SU-DHL-6 (cell line): ENCODE data around the gene PSME4.
"Not testable (repeated sequence)": the region's sequence is repeated elsewhere in the genome, so short reads cannot be mapped to it uniquely, and the experiment has no call there.

Source experiments
- H2AFZ ChIP-seq: fragments of 200-600 bp; sonication (generic); 2 replicates; pipeline ENCODE4 v1.6.1; 2014; ENCODE audit warnings: low read depth, mild to moderate bottlenecking, moderate library complexity, mixed read lengths, antibody characterized with exemption, low read length; ENCODE audit not compliant: severe bottlenecking
- H3F3A ChIP-seq: fragments of 200-600 bp; shearing (Covaris generic); 2 replicates; pipeline ENCODE4 v1.6.0; 2016; ENCODE audit warnings: antibody characterized with exemption, mild to moderate bottlenecking; ENCODE audit not compliant: insufficient read depth
- H3K27ac ChIP-seq: fragments of 200-600 bp; sonication (generic); 2 replicates; pipeline ENCODE4 v1.5.1; 2016; ENCODE audit warnings: low read depth, mild to moderate bottlenecking, low read length, moderate library complexity, mixed read lengths
- H3K27me3 ChIP-seq: fragments of 200-600 bp; sonication (generic), shearing (Covaris generic); 2 replicates; pipeline ENCODE4 v1.6.0; 2014; ENCODE audit warnings: mild to moderate bottlenecking, low read length
- H3K36me3 ChIP-seq: fragments of 200-600 bp; sonication (generic); 2 replicates; pipeline ENCODE4 v1.6.1; 2014; ENCODE audit warnings: mild to moderate bottlenecking, low read length, mixed read lengths
- H3K4me2 ChIP-seq: fragments of 300-600, 200-600 bp; shearing (Covaris generic), sonication (generic); 2 replicates; pipeline ENCODE4 v1.6.0; 2014; ENCODE audit warnings: low read length, low read depth, mild to moderate bottlenecking; ENCODE audit not compliant: poor library complexity, severe bottlenecking
- H3K4me3 ChIP-seq: fragments of 200-600 bp; sonication (generic); 2 replicates; pipeline ENCODE4 v1.5.1; 2014; ENCODE audit warnings: antibody characterized with exemption, low read length, mild to moderate bottlenecking, mixed read lengths; ENCODE audit not compliant: insufficient read depth, poor library complexity, severe bottlenecking
- H3K79me2 ChIP-seq: fragments of 200-600 bp; sonication (generic); 2 replicates; pipeline ENCODE4 v1.6.1; 2014; ENCODE audit warnings: mild to moderate bottlenecking, low read length, moderate library complexity; ENCODE audit not compliant: insufficient read depth
- H3K9ac ChIP-seq: fragments of 200-600 bp; sonication (generic); 2 replicates; pipeline ENCODE4 v1.7.0; 2014; ENCODE audit warnings: mild to moderate bottlenecking, low read length
- H3K9me2 ChIP-seq: fragments of 200-600 bp; sonication (generic); replicated peaks from 2 replicates; pipeline ENCODE4 v1.6.1; 2014; ENCODE audit warnings: low read length; ENCODE audit not compliant: insufficient read depth
- H3K9me3 ChIP-seq: fragments of 200-600 bp; sonication (generic); 2 replicates; pipeline ENCODE4 v1.6.1; 2014; ENCODE audit warnings: low read length, mixed read lengths; ENCODE audit not compliant: insufficient read depth
- H4K20me1 ChIP-seq: fragments of 200-600 bp; sonication (generic); 2 replicates; pipeline ENCODE4 v1.6.1; 2014; ENCODE audit warnings: low read depth, mild to moderate bottlenecking, antibody characterized with exemption, low read length, moderate library complexity, mixed read lengths
- CTCF ChIP-seq: fragments of 200-600 bp; sonication (generic); IDR thresholded peaks from one replicate; pipeline ENCODE4 v1.5.1; 2017; ENCODE audit warnings: antibody characterized with exemption, mild to moderate bottlenecking, low read length, moderate library complexity; ENCODE audit not compliant: insufficient read depth, poor library complexity, severe bottlenecking
- EZH2phosphoT487 ChIP-seq: fragments of 200-600 bp; sonication (generic), shearing (Covaris generic); conservative IDR thresholded peaks from 2 replicates; pipeline ENCODE4 v1.6.1; 2018; ENCODE audit warnings: mild to moderate bottlenecking, antibody characterized with exemption, low read length, moderate library complexity, mixed read lengths

The PSME4 gene

DNA sequence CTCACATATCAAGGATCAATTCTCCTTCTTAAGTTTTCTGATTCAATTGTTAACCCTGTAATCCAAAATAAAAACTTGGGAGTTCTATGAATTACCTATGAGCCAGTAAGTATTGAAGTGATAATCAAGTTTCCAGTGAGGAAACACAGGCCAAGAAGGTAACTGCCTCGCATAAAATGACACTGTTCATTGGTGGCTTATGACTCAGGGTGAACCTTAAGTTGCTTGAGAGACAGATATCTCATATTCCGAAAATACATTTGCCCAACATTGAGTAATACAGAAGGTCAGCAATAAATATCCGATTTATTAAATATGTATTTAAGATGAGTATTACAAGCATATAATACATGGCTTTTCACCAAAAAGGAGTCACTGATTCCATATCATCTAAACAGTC is 31.9 kb downstream of the PSME4 start:
- Histone ChIP-seq H2AFZ (no peak overlapping the region), H3K9ac (no peak overlapping the region), H3K4me2 (no peak overlapping the region), H4K20me1 (no peaks in the 10 kb centered on the region), H3K27me3 (no peaks in the 10 kb centered on the region), H3K27ac (no peak overlapping the region), H3K9me2 (no peaks in the 10 kb centered on the region), H3K4me3 (no peak overlapping the region), H3K9me3 (no peaks in the 10 kb centered on the region), H3F3A (peaks cover 16% of the 10 kb centered on the region; the same call in 1 of the 2 replicates), H3K79me2 (peaks cover 9% of the 10 kb centered on the region), H3K36me3 (peaks cover 73% of the 10 kb centered on the region)
- TF ChIP-seq CTCF: no peak

GRCh38 chr2:53933329-53933728 is 37.5 kb downstream of the PSME4 start:
- H3K79me2 ChIP-seq: no peaks in the 10 kb centered on the region; the same call in 1 of the 2 replicates
- peaks cover 3% of the 10 kb centered on the region; the same call in 1 of the 2 replicates for H3F3A ChIP-seq
- no peak overlapping the region for H3K4me3 ChIP-seq
- H3K27me3 ChIP-seq: no peaks in the 10 kb centered on the region
- no peak overlapping the region for H2AFZ ChIP-seq
- no peak overlapping the region for H3K27ac ChIP-seq
- no peak overlapping the region for H3K9ac ChIP-seq
- no peaks in the 10 kb centered on the region for H3K9me2 ChIP-seq
- H3K9me3 ChIP-seq: no peaks in the 10 kb centered on the region
- no peak overlapping the region for H3K4me2 ChIP-seq
- TF ChIP-seq CTCF (no peak), EZH2phosphoT487 (no peak)
- H3K36me3 ChIP-seq: peaks cover 61% of the 10 kb centered on the region
- H4K20me1 ChIP-seq: no peaks in the 10 kb centered on the region

DNA sequence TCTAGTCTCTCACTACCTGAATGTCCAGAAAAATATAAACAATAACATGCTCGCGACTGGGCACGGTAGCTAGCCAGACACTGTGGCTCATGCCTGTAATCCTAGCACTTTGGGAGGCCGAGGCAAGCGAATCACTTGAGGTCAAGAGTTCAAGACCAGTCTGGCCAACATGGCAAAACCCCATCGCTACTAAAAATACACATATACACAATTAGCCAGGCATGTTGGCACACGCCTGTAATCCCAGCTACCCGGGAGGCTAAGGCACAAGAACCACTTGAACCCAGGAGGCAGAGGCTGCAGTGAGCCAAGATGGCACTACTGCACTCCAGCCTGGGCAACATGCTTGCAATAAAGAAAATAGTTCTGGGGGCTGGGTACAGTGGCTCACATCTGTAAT is 44.5 kb downstream of the PSME4 start:
- not testable (repeated sequence) for H2AFZ ChIP-seq, H4K20me1 ChIP-seq, H3F3A ChIP-seq, H3K9me2 ChIP-seq, H3K79me2 ChIP-seq, H3K4me2 ChIP-seq, H3K4me3 ChIP-seq, H3K9ac ChIP-seq, H3K9me3 ChIP-seq, H3K27ac ChIP-seq, H3K27me3 ChIP-seq
- peaks cover 65% of the 10 kb centered on the region for H3K36me3 ChIP-seq

GRCh38 chr2:53913721-53914120 is 57.1 kb downstream of the PSME4 start:
- Histone ChIP-seq H3K27ac (no peak overlapping the region), H3K4me2 (no peak overlapping the region), H3K27me3 (no peaks in the 10 kb centered on the region), H3K9me3 (no peaks in the 10 kb centered on the region), H3K9ac (no peak overlapping the region), H3K36me3 (peaks cover 58% of the 10 kb centered on the region), H3K79me2 (0 out of 2 replicates have a peak, but pooled peaks cover 7% of the 10 kb centered on the region), H2AFZ (no peak overlapping the region), H3F3A (peaks cover 8% of the 10 kb centered on the region; the same call in 1 of the 2 replicates), H3K4me3 (no peak overlapping the region), H3K9me2 (no peaks in the 10 kb centered on the region), H4K20me1 (peaks cover 7% of the 10 kb centered on the region; the same call in 1 of the 2 replicates)
- TF ChIP-seq CTCF: no peak
- no peak for TF ChIP-seq EZH2phosphoT487
